GM12878 (cell line): ENCODE measurements around the gene SLC2A8. TPM values are rescaled to one million over a fixed set of nuclear protein-coding genes. Genes with fewer than 3 reads are reported as not detected.

Experiments used
- ATAC-seq: fragments of 200-7000 bp; cut with Tn5 transposase; 3 replicates; pipeline ENCODE4 v1.9.1; 2020; ENCODE audit warnings: mild to moderate bottlenecking, moderate library complexity
- BruUV-seq: library from RNA; stranded (reverse); fragments of 400-500 nt; replicated peaks from 2 replicates; lab custom pipeline; 2021; lab: Mats Ljungman, UMichigan
- CTCF ChIA-PET: fragments of 300-600 bp; sonication (Branson Sonifier 250); formaldehyde crosslinking; extraction: SDS; loops from one replicate; lab custom pipeline; 2021; ENCODE audit warnings: inconsistent platforms; lab: Yijun Ruan, JAX
- POLR2A ChIA-PET: fragments of 350-600 bp; formaldehyde crosslinking; extraction: SDS; loops from one replicate; lab custom pipeline; 2021; ENCODE audit warnings: inconsistent platforms; lab: Charles Lee
- RAD21 ChIA-PET: fragments of 300-600 bp; sonication (Branson Sonifier 250); formaldehyde crosslinking; loops from one replicate; lab custom pipeline; 2023; ENCODE audit warnings: antibody characterized with exemption; ENCODE audit not compliant: unreplicated experiment; lab: Charles Lee
- SMC1A ChIA-PET: fragments of 300-600 bp; sonication (Branson Sonifier 250); formaldehyde crosslinking; loops from one replicate; lab custom pipeline; 2023; ENCODE audit not compliant: unreplicated experiment, uncharacterized antibody; lab: Charles Lee
- DNase-seq: peaks from one replicate; pipeline ENCODE4 v3.0.0-alpha.2; 2011; ENCODE audit warnings: low read depth, low spot score
- FAIRE-seq: peaks from 3 replicates; lab custom pipeline; 2011; peaks lifted over from hg19 to GRCh38; lab: Jason Lieb, UNC
- H2AFZ ChIP-seq: 2 replicates; pipeline ENCODE4 v1.6.0; 2011; ENCODE audit warnings: low read depth, low read length, control low read depth; ENCODE audit not compliant: control insufficient read depth
- H3K27ac ChIP-seq: 2 replicates; pipeline ENCODE4 v1.5.1; 2011; ENCODE audit warnings: control low read depth; ENCODE audit not compliant: control insufficient read depth, insufficient read depth
- H3K27me3 ChIP-seq, 2 experiments: replicated peaks in 1 of 2; 2 replicates each; pipeline versions ENCODE4 v1.6.0 to v1.6.1; 2011; ENCODE audit warnings: low read length in 1 of 2; ENCODE audit not compliant: control insufficient read depth in 2 of 2, insufficient read depth in 2 of 2
- H3K36me3 ChIP-seq, 2 experiments: 2 replicates each; pipeline ENCODE4 v1.5.1; 2011; ENCODE audit warnings: low read length in 1 of 2; ENCODE audit not compliant: control insufficient read depth in 2 of 2, insufficient read depth in 2 of 2
- H3K4me1 ChIP-seq: 2 replicates; pipeline ENCODE4 v1.6.1; 2011; ENCODE audit warnings: mild to moderate bottlenecking, low read length, moderate library complexity, mixed read lengths; ENCODE audit not compliant: control insufficient read depth, insufficient read depth
- H3K4me2 ChIP-seq: 2 replicates; pipeline ENCODE4 v1.6.0; 2011; ENCODE audit warnings: control low read depth; ENCODE audit not compliant: control insufficient read depth, insufficient read depth
- H3K4me3 ChIP-seq: fragments of 200-600 bp; sonication (generic); 2 replicates; pipeline ENCODE4 v1.5.1; 2016
- H3K79me2 ChIP-seq: 2 replicates; pipeline ENCODE4 v1.6.0; 2011; ENCODE audit warnings: low read length; ENCODE audit not compliant: control insufficient read depth, insufficient read depth
- H3K9ac ChIP-seq: 2 replicates; pipeline ENCODE4 v1.8.0; 2011; ENCODE audit warnings: low read length, control low read depth, mixed read lengths; ENCODE audit not compliant: control insufficient read depth, insufficient read depth
- H3K9me3 ChIP-seq: replicated peaks from 3 replicates; pipeline ENCODE4 v1.5.1; 2011; ENCODE audit warnings: mild to moderate bottlenecking, low read length; ENCODE audit not compliant: control insufficient read depth, insufficient read depth
- H4K20me1 ChIP-seq: 2 replicates; pipeline ENCODE4 v1.6.0; 2011; ENCODE audit not compliant: control insufficient read depth, insufficient read depth
- BCLAF1 ChIP-seq: fragments of 450-650 bp; IDR thresholded peaks from 2 replicates; pipeline ENCODE4 v1.6.1; 2017; ENCODE audit warnings: antibody characterized with exemption, mild to moderate bottlenecking, moderate library complexity
- E2F8 ChIP-seq: fragments of 450-650 bp; IDR thresholded peaks from 2 replicates; pipeline ENCODE4 v1.6.1; 2018; ENCODE audit warnings: mild to moderate bottlenecking, low read depth, moderate library complexity; ENCODE audit not compliant: partially characterized antibody
- ESRRA ChIP-seq: IDR thresholded peaks from 2 replicates; pipeline ENCODE4 v1.6.1; 2012; ENCODE audit warnings: mild to moderate bottlenecking, low read length, improper control_type of control experiment
- IKZF2 ChIP-seq, 2 experiments: fragments of 450-650 bp; IDR thresholded peaks; 2 replicates each; pipeline ENCODE4 v1.6.1; 2017; ENCODE audit warnings: mild to moderate bottlenecking in 2 of 2, moderate library complexity in 2 of 2
- IRF4 ChIP-seq: IDR thresholded peaks from 2 replicates; pipeline ENCODE4 v1.6.1; 2011; ENCODE audit warnings: low read depth, low read length
- IRF5 ChIP-seq: fragments of 450-650 bp; IDR thresholded peaks from 2 replicates; pipeline ENCODE4 v1.6.1; 2017; ENCODE audit warnings: borderline replicate concordance
- MEF2A ChIP-seq: IDR thresholded peaks from 2 replicates; pipeline ENCODE4 v1.6.1; 2011; ENCODE audit warnings: low read depth, mild to moderate bottlenecking, low read length, moderate library complexity; ENCODE audit not compliant: insufficient read depth
- NFYA ChIP-seq: IDR thresholded peaks from 2 replicates; pipeline ENCODE4 v1.6.1; 2011; ENCODE audit warnings: low read depth, mild to moderate bottlenecking, low read length, improper control_type of control experiment, borderline replicate concordance
- NR2F1 ChIP-seq: fragments of 450-650 bp; conservative IDR thresholded peaks from 2 replicates; pipeline ENCODE4 v1.6.1; 2017; ENCODE audit warnings: mild to moderate bottlenecking
- PBX3 ChIP-seq: IDR thresholded peaks from 2 replicates; pipeline ENCODE4 v1.6.1; 2011; ENCODE audit warnings: mild to moderate bottlenecking, low read depth, low read length, moderate library complexity; ENCODE audit not compliant: insufficient replicate concordance
- POLR2A ChIP-seq: IDR thresholded peaks from 2 replicates; pipeline ENCODE4 v1.6.1; 2011; ENCODE audit warnings: low read depth, mild to moderate bottlenecking, low read length
- POU2F2 ChIP-seq: IDR thresholded peaks from 3 replicates; pipeline ENCODE4 v1.6.1; 2011; ENCODE audit warnings: low read depth, mild to moderate bottlenecking, low read length, borderline replicate concordance
- ZBTB4 ChIP-seq: fragments of 450-650 bp; formaldehyde crosslinking; IDR thresholded peaks from 2 replicates; pipeline ENCODE4 v1.4.0; 2022; ENCODE audit warnings: mild to moderate bottlenecking, moderate library complexity
- WGBS: methylation state at CpG from one replicate; pipeline ENCODE4 v1.1.6; 2016; ENCODE audit warnings: low lambda C conversion rate; ENCODE audit not compliant: insufficient replicate concordance, insufficient coverage; ENCODE audit errors: missing lambda C conversion rate; 5-methylcytosine and 5-hydroxymethylcytosine counted together
- in situ Hi-C: fragments of 300-500 bp; cut with MboI; formaldehyde crosslinking; loops from 9 replicates; pipeline ENCODE4 v1.14.3; 2018; ENCODE audit warnings: mixed read lengths
- intact Hi-C: fragments of 100-400 bp; cut with micrococcal nuclease; formaldehyde crosslinking; loops from one replicate; pipeline ENCODE4 v1.14.2; 2022; ENCODE audit not compliant: unreplicated experiment
- polyA plus RNA-seq, 11 experiments: library from polyadenylated mRNA; depleted of rRNA in 4 of 11; unstranded in 6 of 11; stranded (reverse) in 5 of 11; fragments of >200 nt; fragmentation: Nextera tagmentation in 4 of 11; fragmentation: Illumina TruSeq in 1 of 11; extraction: Ambion mirVana in 4 of 11; extraction: Trizol in 1 of 11; gene quantifications; 1 replicate in 1 of 11; 2 replicates in 10 of 11; pipeline versions ENCODE4 v1.2.1 to v1.2.3, GENCODE V29; 2011 to 2016; ENCODE audit warnings: inconsistent platforms in 2 of 11, missing spikeins in 2 of 11, low read depth in 1 of 11
- total RNA-seq, 4 experiments: library from RNA; depleted of rRNA in 3 of 4; stranded (reverse); fragments of >200 nt in 3 of 4; fragmentation: Illumina TruSeq in 1 of 4; extraction: Trizol in 1 of 4; gene quantifications; 2 replicates each; pipeline versions ENCODE4 v1.2.1 to v1.2.3, GENCODE V29; 2013 to 2021

SLC2A8 gene
- total and polyA plus RNA-seq, 10 of the 15 experiments (the other 5 are each of a cell fraction or from before 2014, with no cell fraction given), result 0.31 to 22.7 (median 10.0) TPM

- no peaks in the 10 kb centered on the region for H3K79me2 ChIP-seq
- no peaks in the 10 kb centered on the region for H3K9me3 ChIP-seq
- ATAC-seq (no peak), DNase-seq (no peak), FAIRE-seq (no peak)
- no peaks in the 10 kb centered on the region for H3K4me1 ChIP-seq
- H3K9ac ChIP-seq, result no peak overlapping the region
- H3K27ac ChIP-seq, result no peak overlapping the region
- no peak overlapping the region for H3K4me3 ChIP-seq
- no peak overlapping the region for H3K4me2 ChIP-seq
- ChIA-PET CTCF (interaction anchor here (1.0 kb wide), 1 partner anchor 95 kb away, joined by 3 read pairs; no protein-coding TSS in a partner anchor), POLR2A (no interaction called here), SMC1A (interaction anchor here (1.3 kb wide), 1 partner anchor 48 kb away, joined by 4 read pairs; no protein-coding TSS in a partner anchor), RAD21 (interaction anchor here (0.9 kb wide), 1 partner anchor 11 kb away, joined by 3 read pairs; the partner anchor contains the start of gene SLC2A8)
- no peak overlapping the region for H2AFZ ChIP-seq
- intact Hi-C loops, result no loop called here
- in situ Hi-C loops, result no loop called here
- H3K27me3 ChIP-seq, result no peaks in the 10 kb centered on the region
- no TSS peak for BruUV-seq
- peaks cover 0 to 3% of the 10 kb centered on the region in 2 experiments; a peak in 2 of 4 replicates for H3K36me3 ChIP-seq
- H4K20me1 ChIP-seq, result no peaks in the 10 kb centered on the region
- WGBS, result 99% methylated on average over 6 of the region's 6 CpGs
- TF ChIP-seq BCLAF1 (no peak), NR2F1 (no peak), PBX3 (no peak), MEF2A (no peak), ZBTB4 (CRISPR knock-in tag) (no peak), IKZF2 (IDR thresholded peaks at IDR 0.05) (no peak), ESRRA (no peak), IRF5 (no peak), NFYA (no peak), POU2F2 (no peak), POLR2A (no peak), E2F8 (no peak), IRF4 (no peak)
These were observed 10.5 kb downstream of the SLC2A8 start for GRCh38 chr9:127407492-127407843.
